Tibial artery (tissue), 4 donors: ENCODE data around the gene NELL2.
"Not testable (repeated sequence)": the region's sequence is repeated elsewhere in the genome, so short reads cannot be mapped to it uniquely, and the experiment has no call there.

Experiments
- DNase-seq, 2 donors: peaks; one replicate each; pipeline ENCODE4 v3.0.0-alpha.2; 2019
- H3K27ac ChIP-seq, 2 donors: fragments of 200-600 bp; sonication (generic) in 1 of 2; 1 replicate in 1 of 2; 2 replicates in 1 of 2; pipeline ENCODE4 v1.5.1; 2018 to 2019; ENCODE audit warnings: mild to moderate bottlenecking in 1 of 2
- H3K27me3 ChIP-seq, 2 donors: fragments of 200-600 bp; sonication (generic) in 1 of 2; one replicate each; pipeline versions ENCODE4 v1.5.1 to v1.6.0; 2016 to 2019
- H3K36me3 ChIP-seq, 3 donors: fragments of 200-600 bp; sonication (generic) in 2 of 3; one replicate each; pipeline ENCODE4 v1.5.1; 2016 to 2019; ENCODE audit warnings: mild to moderate bottlenecking in 2 of 3
- H3K4me1 ChIP-seq, 4 donors: fragments of 200-600 bp; sonication (generic) in 2 of 4; 1 replicate in 3 of 4; 2 replicates in 1 of 4; pipeline ENCODE4 v1.5.1; 2016 to 2019
- H3K4me3 ChIP-seq, 2 donors: fragments of 200-600 bp; sonication (generic) in 1 of 2; 1 replicate in 1 of 2; 2 replicates in 1 of 2; pipeline ENCODE4 v1.5.1; 2018 to 2019; ENCODE audit warnings: mild to moderate bottlenecking in 2 of 2
- H3K9me3 ChIP-seq, 3 donors: fragments of 200-600 bp; sonication (generic) in 1 of 3; one replicate each; pipeline ENCODE4 v1.5.1; 2016 to 2019
- CTCF ChIP-seq, 2 experiments: fragments of 200-600 bp in 1 of 2; fragments of 450-650 bp in 1 of 2; IDR thresholded peaks; one replicate each; pipeline ENCODE4 v1.5.1; 2017 to 2019; ENCODE audit warnings: antibody characterized with exemption in 2 of 2, mild to moderate bottlenecking in 1 of 2, moderate library complexity in 1 of 2
- intact Hi-C: fragments of 100-400 bp; cut with DNase I; formaldehyde crosslinking; loops from one replicate; pipeline ENCODE4 v1.15.0; 2023; ENCODE audit warnings: low total_unique reads

The NELL2 gene

GRCh38 chr12:44763021-44763420 lies 113.1 kb downstream of the NELL2 start:
- DNase-seq: no peak
- Histone ChIP-seq H3K27me3 (no peaks in the 10 kb centered on the region), H3K27ac (no peak overlapping the region), H3K4me3 (no peak overlapping the region), H3K36me3 (no peaks in the 10 kb centered on the region), H3K4me1 (no peaks in the 10 kb centered on the region), H3K9me3 (no peaks in the 10 kb centered on the region)
- intact Hi-C loops: no loop called here
- TF ChIP-seq CTCF (IDR thresholded peaks at IDR 0.05): no peak

- intact Hi-C loops: no loop called here
- DNase-seq: no peak
- no peaks in the 10 kb centered on the region for H3K9me3 ChIP-seq
- no peak for TF ChIP-seq CTCF (IDR thresholded peaks at IDR 0.05)
- H3K4me1 ChIP-seq: no peaks in the 10 kb centered on the region
- no peak overlapping the region for H3K4me3 ChIP-seq
- no peak overlapping the region for H3K27ac ChIP-seq
- no peaks in the 10 kb centered on the region for H3K27me3 ChIP-seq
- no peaks in the 10 kb centered on the region for H3K36me3 ChIP-seq
These were observed 116.8 kb downstream of the NELL2 start for GRCh38 chr12:44759289-44759688.

- no peak for DNase-seq
- no peaks in the 10 kb centered on the region for H3K36me3 ChIP-seq
- H3K27ac ChIP-seq: no peak overlapping the region
- no peaks in the 10 kb centered on the region for H3K4me1 ChIP-seq
- no peak overlapping the region for H3K4me3 ChIP-seq
- TF ChIP-seq CTCF (IDR thresholded peaks at IDR 0.05): no peak
- intact Hi-C loops: no loop called here
- H3K27me3 ChIP-seq: no peaks in the 10 kb centered on the region
- H3K9me3 ChIP-seq: no peaks in the 10 kb centered on the region
These were observed 125.6 kb downstream of the NELL2 start for GRCh38 chr12:44750468-44750867.

GRCh38 chr12:44749566-44749965 lies 126.5 kb downstream of the NELL2 start:
- TF ChIP-seq CTCF (IDR thresholded peaks at IDR 0.05): no peak
- H3K9me3 ChIP-seq: no peaks in the 10 kb centered on the region
- intact Hi-C loops: no loop called here

GRCh38 chr12:44748950-44749468 lies 127.1 kb downstream of the NELL2 start:
- no peak for DNase-seq
- intact Hi-C loops: no loop called here
- Histone ChIP-seq H3K27me3 (no peaks in the 10 kb centered on the region), H3K4me1 (no peaks in the 10 kb centered on the region), H3K4me3 (no peak overlapping the region), H3K27ac (no peak overlapping the region), H3K9me3 (no peaks in the 10 kb centered on the region), H3K36me3 (no peaks in the 10 kb centered on the region)
- TF ChIP-seq CTCF (IDR thresholded peaks at IDR 0.05): no peak

More at GRCh38 chr12:44749566-44749965, 126.5 kb downstream of the NELL2 start:
- no peak overlapping the region for H3K27ac ChIP-seq
- H3K4me1 ChIP-seq: no peaks in the 10 kb centered on the region
- no peaks in the 10 kb centered on the region for H3K36me3 ChIP-seq
- H3K4me3 ChIP-seq: no peak overlapping the region
- H3K27me3 ChIP-seq: no peaks in the 10 kb centered on the region
- DNase-seq: no peak

GRCh38 chr12:44741292-44741980 lies 134.7 kb downstream of the NELL2 start:
- H3K27ac ChIP-seq, H3K4me1 ChIP-seq, DNase-seq, H3K4me3 ChIP-seq, H3K36me3 ChIP-seq, intact Hi-C loops, H3K27me3 ChIP-seq: not testable (repeated sequence)
- H3K9me3 ChIP-seq: peaks cover 0 to 10% (median 0%) of the 10 kb centered on the region in 3 donors
